ENCODE data around the gene KDM2A.

DNA sequence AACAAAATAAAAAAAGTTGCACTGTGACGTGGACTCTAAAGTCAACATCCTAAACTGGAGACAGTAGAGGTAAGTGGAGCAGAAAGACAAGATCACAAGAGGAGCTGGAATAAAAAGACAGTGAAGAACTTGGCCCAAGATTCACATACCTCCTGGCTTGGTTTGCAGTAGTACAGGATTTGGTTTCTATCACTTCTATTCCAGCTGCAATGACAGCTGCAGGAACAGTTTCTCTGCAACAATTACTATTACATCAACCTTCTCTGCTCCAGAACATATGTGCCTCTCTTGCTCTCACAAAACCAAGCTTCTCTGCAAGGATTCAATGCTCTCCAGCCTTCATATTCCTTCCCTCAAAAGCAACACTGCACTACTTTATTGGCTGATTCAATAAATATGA lies 7.8 kb upstream of the KDM2A start:
- no peak for TF ChIP-seq POLR2A (IDR thresholded peaks at IDR 0.05)
- TF ChIP-seq, protein P1, sequence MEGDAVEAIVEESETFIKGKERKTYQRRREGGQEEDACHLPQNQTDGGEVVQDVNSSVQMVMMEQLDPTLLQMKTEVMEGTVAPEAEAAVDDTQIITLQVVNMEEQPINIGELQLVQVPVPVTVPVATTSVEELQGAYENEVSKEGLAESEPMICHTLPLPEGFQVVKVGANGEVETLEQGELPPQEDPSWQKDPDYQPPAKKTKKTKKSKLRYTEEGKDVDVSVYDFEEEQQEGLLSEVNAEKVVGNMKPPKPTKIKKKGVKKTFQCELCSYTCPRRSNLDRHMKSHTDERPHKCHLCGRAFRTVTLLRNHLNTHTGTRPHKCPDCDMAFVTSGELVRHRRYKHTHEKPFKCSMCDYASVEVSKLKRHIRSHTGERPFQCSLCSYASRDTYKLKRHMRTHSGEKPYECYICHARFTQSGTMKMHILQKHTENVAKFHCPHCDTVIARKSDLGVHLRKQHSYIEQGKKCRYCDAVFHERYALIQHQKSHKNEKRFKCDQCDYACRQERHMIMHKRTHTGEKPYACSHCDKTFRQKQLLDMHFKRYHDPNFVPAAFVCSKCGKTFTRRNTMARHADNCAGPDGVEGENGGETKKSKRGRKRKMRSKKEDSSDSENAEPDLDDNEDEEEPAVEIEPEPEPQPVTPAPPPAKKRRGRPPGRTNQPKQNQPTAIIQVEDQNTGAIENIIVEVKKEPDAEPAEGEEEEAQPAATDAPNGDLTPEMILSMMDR (IDR thresholded peaks at IDR 0.05) = no peak
- no peak for TF ChIP-seq POLR2AphosphoS5 (IDR thresholded peaks at IDR 0.05)
